Kidney glomerular epithelial cell (primary cell): ENCODE data around the gene EIF2A.
"Not testable (repeated sequence)": the region's sequence is repeated elsewhere in the genome, so short reads cannot be mapped to it uniquely, and the experiment has no call there.

Experiments
- DNase-seq: peaks from one replicate; lab custom pipeline; 2025; lab: John Stamatoyannopoulos, UW

Gene EIF2A

GRCh38 chr3:150543531-150543930 is 3.1 kb upstream of the EIF2A start:
- no peak for DNase-seq

GRCh38 chr3:150544041-150544440 is 2.5 kb upstream of the EIF2A start:
- DNase-seq: peak; percentile 28

- no peak for DNase-seq
Measured at GRCh38 chr3:150544726-150545125, 1.9 kb upstream of the EIF2A start.

- no peak for DNase-seq
Measured at GRCh38 chr3:150545419-150546225, 965 bp upstream of the EIF2A start.

GRCh38 chr3:150547045-150547741 is 606 bp downstream of the EIF2A start:
- no peak for DNase-seq

- DNase-seq: no peak
Measured at GRCh38 chr3:150555859-150556436, 9.4 kb downstream of the EIF2A start.

- no peak for DNase-seq
Measured at GRCh38 chr3:150556792-150557191, 10.2 kb downstream of the EIF2A start.

GRCh38 chr3:150557725-150558124 is 11.1 kb downstream of the EIF2A start:
- DNase-seq: no peak

- DNase-seq: no peak
Measured at GRCh38 chr3:150564243-150564642, 17.7 kb downstream of the EIF2A start.

- no peak for DNase-seq
Measured at GRCh38 chr3:150567328-150567727, 20.7 kb downstream of the EIF2A start.

GRCh38 chr3:150577855-150578254 is 31.3 kb downstream of the EIF2A start:
- no peak for DNase-seq

- no peak for DNase-seq
Measured at GRCh38 chr3:150581174-150581573, 34.6 kb downstream of the EIF2A start.

- no peak for DNase-seq
Measured at GRCh38 chr3:150582620-150583019, 36.0 kb downstream of the EIF2A start.

- DNase-seq: no peak
Measured at GRCh38 chr3:150583028-150583427, 36.4 kb downstream of the EIF2A start.

- no peak for DNase-seq
Measured at GRCh38 chr3:150588027-150588830, 41.6 kb downstream of the EIF2A start.

- no peak for DNase-seq
Measured at GRCh38 chr3:150589759-150590158, 43.2 kb downstream of the EIF2A start.

- DNase-seq: no peak
Measured at GRCh38 chr3:150594150-150594549, 47.6 kb downstream of the EIF2A start.

- no peak for DNase-seq
Measured at GRCh38 chr3:150597646-150598045, 51.1 kb downstream of the EIF2A start.

- DNase-seq: no peak
Measured at GRCh38 chr3:150599611-150600297, 53.2 kb downstream of the EIF2A start.

- DNase-seq: not testable (repeated sequence)
Measured at GRCh38 chr3:150600647-150601530, 54.3 kb downstream of the EIF2A start.
